Adrenal gland (tissue), 12 donors: Measurements from ENCODE around the gene GNG3. TPM values are rescaled to one million over a fixed set of nuclear protein-coding genes. Genes with fewer than 3 reads are reported as not detected.

Experiments
- DNase-seq, 7 donors: peaks; one replicate each; pipeline ENCODE4 v3.0.0-alpha.2; 2019 to 2020
- H3K27ac ChIP-seq, 5 donors: fragments of 200-600 bp; sonication (generic) in 4 of 5; 1 replicate in 3 of 5; 2 replicates in 2 of 5; pipeline versions ENCODE4 v1.5.1 to v1.8.0; 2016 to 2020; ENCODE audit warnings: mild to moderate bottlenecking in 1 of 5
- H3K27me3 ChIP-seq: fragments of 200-600 bp; 2 replicates; pipeline ENCODE4 v1.8.0; 2021
- H3K36me3 ChIP-seq, 2 donors: fragments of 200-600 bp; replicated peaks in 1 of 2; 1 replicate in 1 of 2; 2 replicates in 1 of 2; pipeline versions ENCODE4 v1.5.1 to v1.8.0; 2018 to 2022
- H3K4me1 ChIP-seq, 2 donors: fragments of 200-600 bp; replicated peaks in 1 of 2; 1 replicate in 1 of 2; 2 replicates in 1 of 2; pipeline versions ENCODE4 v1.5.1 to v1.8.0; 2018 to 2021
- H3K4me3 ChIP-seq, 4 donors: fragments of 200-600 bp; sonication (generic) in 3 of 4; one replicate each; pipeline ENCODE4 v1.5.1; 2016 to 2018
- H3K9me3 ChIP-seq, 3 donors: fragments of 200-600 bp; sonication (generic) in 1 of 3; replicated peaks in 1 of 3; 1 replicate in 2 of 3; 2 replicates in 1 of 3; pipeline versions ENCODE4 v1.5.1 to v1.8.0; 2016 to 2021
- POLR2A ChIP-seq, 2 donors: fragments of 450-650 bp; IDR thresholded peaks; one replicate each; pipeline ENCODE4 v1.6.1; 2017; ENCODE audit warnings: antibody characterized with exemption in 2 of 2, mild to moderate bottlenecking in 2 of 2, moderate library complexity in 1 of 2
- WGBS, 4 donors: extraction: QIAGEN DNeasy Blood & Tissue Kit in 2 of 4; methylation state at CpG; one replicate each; pipeline versions ENCODE4 v1.1.5 to v1.1.7; 2013 to 2017; 5-methylcytosine and 5-hydroxymethylcytosine counted together
- intact Hi-C, 2 donors: fragments of 100-400 bp; cut with DNase I; formaldehyde crosslinking; loops; one replicate each; pipeline versions ENCODE4 v1.14.1 to v1.15.0; 2022 to 2023
- polyA plus RNA-seq, 3 donors: library from polyadenylated mRNA; stranded (reverse); fragments of 200-250 nt in 2 of 3; fragments of 350-450 nt in 1 of 3; fragmentation: Illumina TruSeq in 1 of 3; extraction: RNeasy Lipid Tissue Mini Kit (QIAGEN cat#74804) in 1 of 3; gene quantifications; one replicate each; pipeline ENCODE4 v1.2.3, GENCODE V29; 2013 to 2014
- total RNA-seq, 9 donors: library from RNA; depleted of rRNA in 4 of 9; stranded (reverse); fragments of >200 nt in 4 of 9; fragments of 120-200 nt in 1 of 9; fragmentation: NEBNext Ultra II Directional in 1 of 9; extraction: Animal tissue kit (Norgen Biotek cat#: 25700) in 1 of 9; gene quantifications; one replicate each; pipeline versions ENCODE4 v1.1.0 to v1.2.4, GENCODE V29; 2013 to 2023
- TF ChIP-seq, protein P1 (sequence below), 6 experiments: fragments of 450-650 bp in 4 of 6; fragments of 200-600 bp in 2 of 6; sonication (generic) in 1 of 6; IDR thresholded peaks; 1 replicate in 5 of 6; 2 replicates in 1 of 6; pipeline versions ENCODE4 v1.5.1 to v1.8.0; 2016 to 2021; ENCODE audit warnings: antibody characterized with exemption in 6 of 6, mild to moderate bottlenecking in 2 of 6, moderate library complexity in 1 of 6
- donor health status: healthy with polysubstance abuse.
- donor health status: Bipolar disorder and iron deficiency.
- donor health status: DM: yes; HTN: yes; CAD: no.
- donor health status: DM: no; HTN: no; CAD: no.
- donor health status: DM: no; HTN: no; CAD: no.
- donor health status: DM: yes; HTN: yes; CAD: no.

GNG3 gene
- total and polyA plus RNA-seq, 12 donors = 0.39 to 15.7 (median 3.0) TPM; not detected in 2

DNA sequence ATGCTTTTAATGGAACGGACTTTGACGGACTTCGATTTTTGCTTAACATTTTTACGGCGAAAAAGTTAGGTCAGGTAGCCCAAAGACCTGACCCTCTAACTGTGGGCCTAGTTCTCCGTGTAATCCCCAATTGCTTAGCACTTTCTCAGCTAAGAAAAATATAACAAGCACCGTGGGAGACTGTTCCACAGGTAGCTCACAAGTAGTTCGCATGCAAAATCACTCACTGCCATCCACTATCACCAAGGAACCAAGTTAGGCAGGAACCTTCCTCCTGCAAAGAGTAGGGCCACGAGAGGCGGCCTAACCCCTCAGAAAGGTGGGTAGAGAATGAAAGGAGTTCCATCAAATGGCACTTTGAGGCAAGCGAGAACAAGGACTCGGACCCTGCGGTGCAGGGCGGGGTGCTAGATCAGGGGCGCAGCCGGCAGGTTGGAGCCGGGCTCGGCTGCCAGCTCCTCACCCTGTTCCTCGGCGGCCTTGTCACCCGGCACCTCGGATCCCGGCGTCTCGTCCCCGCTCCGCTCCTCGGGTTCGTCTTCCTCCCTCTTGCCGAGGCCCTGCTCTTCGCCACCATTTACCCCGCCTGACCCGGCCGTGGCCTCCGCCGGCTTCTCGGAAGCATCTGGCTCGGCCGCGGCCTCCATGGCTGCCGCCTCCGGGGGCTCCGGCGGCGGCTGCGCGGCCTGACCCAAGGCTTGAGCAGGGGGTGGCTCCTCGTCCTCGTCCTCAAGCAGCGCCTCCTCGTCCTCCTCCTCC is 18.9 kb downstream of the GNG3 start:
- Histone ChIP-seq H3K36me3 (peaks cover 0 to 33% of the 10 kb centered on the region in 2 donors), H3K27ac (peak overlapping the region; percentile 95 to 100 (median 96)), H3K4me1 (peaks cover 22 to 47% of the 10 kb centered on the region in 2 donors), H3K4me3 (peak overlapping the region; percentile 7 to 79 (median 56)), H3K27me3 (no peaks in the 10 kb centered on the region), H3K9me3 (no peaks in the 10 kb centered on the region)
- intact Hi-C loops = no loop called here
- 0% methylated on average over 8 to 51 of the region's 51 CpGs for WGBS, 4 donors
- TF ChIP-seq, protein P1, sequence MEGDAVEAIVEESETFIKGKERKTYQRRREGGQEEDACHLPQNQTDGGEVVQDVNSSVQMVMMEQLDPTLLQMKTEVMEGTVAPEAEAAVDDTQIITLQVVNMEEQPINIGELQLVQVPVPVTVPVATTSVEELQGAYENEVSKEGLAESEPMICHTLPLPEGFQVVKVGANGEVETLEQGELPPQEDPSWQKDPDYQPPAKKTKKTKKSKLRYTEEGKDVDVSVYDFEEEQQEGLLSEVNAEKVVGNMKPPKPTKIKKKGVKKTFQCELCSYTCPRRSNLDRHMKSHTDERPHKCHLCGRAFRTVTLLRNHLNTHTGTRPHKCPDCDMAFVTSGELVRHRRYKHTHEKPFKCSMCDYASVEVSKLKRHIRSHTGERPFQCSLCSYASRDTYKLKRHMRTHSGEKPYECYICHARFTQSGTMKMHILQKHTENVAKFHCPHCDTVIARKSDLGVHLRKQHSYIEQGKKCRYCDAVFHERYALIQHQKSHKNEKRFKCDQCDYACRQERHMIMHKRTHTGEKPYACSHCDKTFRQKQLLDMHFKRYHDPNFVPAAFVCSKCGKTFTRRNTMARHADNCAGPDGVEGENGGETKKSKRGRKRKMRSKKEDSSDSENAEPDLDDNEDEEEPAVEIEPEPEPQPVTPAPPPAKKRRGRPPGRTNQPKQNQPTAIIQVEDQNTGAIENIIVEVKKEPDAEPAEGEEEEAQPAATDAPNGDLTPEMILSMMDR (IDR thresholded peaks at IDR 0.05) = no peak
- TF ChIP-seq POLR2A (IDR thresholded peaks at IDR 0.05) = no peak
- DNase-seq = peak in 2 of 7 donors; percentile 20 to 40

GRCh38 chr11:62726915-62727164 is 19.4 kb downstream of the GNG3 start:
- 0% methylated on average over 3 to 37 of the region's 37 CpGs; no CpG with 5 or more reads in 1 of the 4 donors for WGBS, 4 donors
- no peaks in the 10 kb centered on the region for H3K9me3 ChIP-seq
- H3K27me3 ChIP-seq = no peaks in the 10 kb centered on the region
- peak overlapping the region; percentile 0 to 79 (median 60) for H3K4me3 ChIP-seq
- DNase-seq = no peak
- peaks cover 0 to 31% of the 10 kb centered on the region in 2 donors for H3K36me3 ChIP-seq
- peaks cover 22 to 47% of the 10 kb centered on the region in 2 donors for H3K4me1 ChIP-seq
- H3K27ac ChIP-seq = peak overlapping the region; percentile 95 to 100 (median 96)
- intact Hi-C loops = no loop called here
- no peak for TF ChIP-seq POLR2A (IDR thresholded peaks at IDR 0.05)
- TF ChIP-seq, protein P1 (IDR thresholded peaks at IDR 0.05) = no peak

DNA sequence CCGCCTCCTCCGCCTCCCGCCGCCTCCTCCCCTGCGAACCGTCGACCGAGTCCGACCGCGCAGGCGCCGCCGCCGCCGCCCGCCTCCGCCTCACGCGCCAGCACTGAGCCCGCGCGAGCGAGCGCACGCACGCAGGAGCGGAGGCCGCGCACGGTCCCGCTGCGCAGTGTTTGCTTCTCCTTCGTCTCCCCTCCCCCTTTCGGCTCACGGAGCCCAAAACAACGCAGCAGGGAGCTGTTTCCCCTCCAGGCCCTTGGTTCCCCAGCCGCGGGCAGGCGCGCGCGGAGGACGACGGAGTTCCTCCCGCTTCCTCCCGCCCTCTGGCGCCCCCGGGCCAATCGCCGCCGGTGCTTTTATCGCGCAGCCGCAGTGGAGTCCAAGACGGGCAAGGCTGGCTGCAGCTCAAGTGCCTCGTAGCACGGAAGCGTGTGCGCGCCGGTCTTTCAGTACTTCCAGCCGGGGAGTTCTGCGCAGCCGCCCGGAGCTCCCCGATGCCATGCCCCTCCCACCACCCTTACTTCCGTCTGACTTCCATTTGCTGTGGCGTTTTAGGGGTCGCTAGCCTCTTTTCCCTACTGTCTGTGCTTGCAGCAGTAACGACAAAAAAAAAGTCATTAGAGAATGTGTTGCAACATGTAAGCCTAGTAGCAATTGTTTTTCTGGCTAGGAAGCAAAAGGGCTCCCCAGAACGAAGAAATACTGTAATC is 19.8 kb downstream of the GNG3 start, which contains the start of gene HNRNPUL2:
TSS of gene HNRNPUL2 (minus strand) at position 293 of the 707 bp plus-strand sequence. CDS start 301 bp downstream, outside the sequence.
- peaks cover 0 to 26% of the 10 kb centered on the region in 2 donors for H3K36me3 ChIP-seq
- peak within 1 kb of the TSS; percentile 95 to 100 (median 96) for H3K27ac ChIP-seq
- peak; percentile 97 to 99 (median 98) for DNase-seq
- H3K4me3 ChIP-seq = peak within 1 kb of the TSS; percentile 35 to 79 (median 60)
- intact Hi-C loops = no loop called here
- H3K9me3 ChIP-seq = no peaks in the 10 kb centered on the region
- TF ChIP-seq POLR2A (IDR thresholded peaks at IDR 0.05) = peak; percentile 83 to 95
- TF ChIP-seq, protein P1 (IDR thresholded peaks at IDR 0.05) = peak in 1 of 6 experiments; percentile 3
- peaks cover 22 to 47% of the 10 kb centered on the region in 2 donors for H3K4me1 ChIP-seq
- 0 to 1% (median 0%) methylated on average over 15 to 72 of the region's 72 CpGs for WGBS, 4 donors
- no peaks in the 10 kb centered on the region for H3K27me3 ChIP-seq

- intact Hi-C loops = no loop called here
These were observed 20.3 kb downstream of the GNG3 start for GRCh38 chr11:62727872-62728170.

More at GRCh38 chr11:62727872-62728170, 20.3 kb downstream of the GNG3 start:
- Histone ChIP-seq H3K4me1 (peaks cover 22 to 48% of the 10 kb centered on the region in 2 donors), H3K4me3 (peak overlapping the region in 3 of 4 donors; percentile 20 to 79 (median 77)), H3K36me3 (peaks cover 0 to 21% of the 10 kb centered on the region in 2 donors), H3K27me3 (no peaks in the 10 kb centered on the region), H3K27ac (peak overlapping the region; percentile 95 to 100 (median 96)), H3K9me3 (no peaks in the 10 kb centered on the region)
- peak; percentile 87 to 97 (median 94) for DNase-seq
- TF ChIP-seq POLR2A (IDR thresholded peaks at IDR 0.05) = no peak
- TF ChIP-seq, protein P1 (IDR thresholded peaks at IDR 0.05) = no peak
- WGBS, 4 donors = 0 to 2% (median 0%) methylated on average over 20 of the region's 20 CpGs
